K562 (cell line): ENCODE measurements around the gene JPT1. TPM values are rescaled to one million over a fixed set of nuclear protein-coding genes. Genes with fewer than 3 reads are reported as not detected.
A peak's percentile ranks its signal among the peaks of the same experiment; 100 is the strongest.

Experiments used
- BCL6 ChIP-seq: fragments of 250-450 bp; sonication (Bioruptor Pico); IDR thresholded peaks from 2 replicates; pipeline ENCODE4 v1.4.0; 2020
- CREB1 ChIP-seq, 2 experiments: sonication (generic) in 1 of 2; formaldehyde crosslinking in 1 of 2; IDR thresholded peaks; 2 replicates each; pipeline versions ENCODE4 v1.6.1 to v1.8.0; 2012 to 2022; ENCODE audit warnings: inconsistent platforms in 1 of 2, mild to moderate bottlenecking in 1 of 2, missing genetic modification reagents in 1 of 2, moderate library complexity in 1 of 2
- E2F6 ChIP-seq, 2 experiments: IDR thresholded peaks; 2 replicates each; pipeline ENCODE4 v1.6.1; 2011; ENCODE audit warnings: borderline replicate concordance in 1 of 2, control low read depth in 1 of 2, low read depth in 1 of 2, low read length in 1 of 2, mild to moderate bottlenecking in 1 of 2, mixed read lengths in 1 of 2, moderate library complexity in 1 of 2; ENCODE audit not compliant: insufficient read depth in 1 of 2, insufficient read length in 1 of 2, poor library complexity in 1 of 2, severe bottlenecking in 1 of 2; ENCODE audit errors: extremely low read depth in 1 of 2
- EP400 ChIP-seq: fragments of 450-650 bp; IDR thresholded peaks from 2 replicates; pipeline ENCODE4 v1.6.1; 2017; ENCODE audit warnings: antibody characterized with exemption, mild to moderate bottlenecking, moderate library complexity
- GABPA ChIP-seq: fragments of 200-800 bp; sonication (Bioruptor generic); conservative IDR thresholded peaks from 2 replicates; pipeline ENCODE4 v1.6.1; 2016; ENCODE audit warnings: low read depth, missing genetic modification characterization, missing compliant biosample characterization
- HDAC1 ChIP-seq, 2 experiments: fragments of 450-650 bp; IDR thresholded peaks; 2 replicates each; pipeline ENCODE4 v1.6.1; 2016 to 2017; ENCODE audit warnings: inconsistent platforms in 1 of 2, mild to moderate bottlenecking in 1 of 2, moderate library complexity in 1 of 2
- HLTF ChIP-seq: fragments of 450-650 bp; IDR thresholded peaks from 2 replicates; pipeline ENCODE4 v1.6.1; 2016
- JUN ChIP-seq, 2 experiments: sonication (generic) in 1 of 2; formaldehyde crosslinking in 1 of 2; IDR thresholded peaks; 2 replicates each; pipeline versions ENCODE4 v1.6.1 to v1.8.0; 2012 to 2022; ENCODE audit warnings: borderline replicate concordance in 2 of 2, mild to moderate bottlenecking in 2 of 2, improper control_type of control experiment in 1 of 2, low read depth in 1 of 2, low read length in 1 of 2, missing genetic modification reagents in 1 of 2
- MTA2 ChIP-seq: fragments of 450-650 bp; IDR thresholded peaks from 2 replicates; pipeline ENCODE4 v1.6.1; 2016; ENCODE audit warnings: low read depth
- NFIC ChIP-seq: fragments of 450-650 bp; IDR thresholded peaks from 2 replicates; pipeline ENCODE4 v1.6.1; 2017; ENCODE audit warnings: mild to moderate bottlenecking, inconsistent platforms
- POLR2A ChIP-seq: fragments of 450-650 bp; conservative IDR thresholded peaks from 2 replicates; pipeline ENCODE4 v1.6.1; 2016
- SRSF3 ChIP-seq: fragments of 200-400 bp; formaldehyde crosslinking; IDR thresholded peaks from 2 replicates; pipeline ENCODE4 v1.6.1; 2016; ENCODE audit warnings: mild to moderate bottlenecking, low read length, moderate library complexity; ENCODE audit not compliant: insufficient read depth
- TFAP4 ChIP-seq: sonication (generic); formaldehyde crosslinking; IDR thresholded peaks from 2 replicates; pipeline ENCODE4 v1.8.0; 2022; ENCODE audit warnings: missing genetic modification reagents, mild to moderate bottlenecking, moderate library complexity, borderline replicate concordance
- TRIM24 ChIP-seq, 2 experiments: fragments of 450-650 bp; IDR thresholded peaks; 2 replicates each; pipeline ENCODE4 v1.6.1; 2016
- polyA plus RNA-seq, 8 experiments: library from polyadenylated mRNA; depleted of rRNA in 4 of 8; stranded (reverse) in 5 of 8; unstranded in 3 of 8; fragments of >200 nt; fragmentation: Nextera tagmentation in 2 of 8; fragmentation: Illumina TruSeq in 1 of 8; extraction: Ambion mirVana in 2 of 8; extraction: Trizol in 1 of 8; gene quantifications; 2 replicates each; pipeline versions ENCODE4 v1.2.1 to v1.2.3, GENCODE V29; 2011 to 2014; ENCODE audit warnings: inconsistent platforms in 1 of 8, missing spikeins in 1 of 8
- total RNA-seq, 7 experiments: library from RNA; depleted of rRNA in 6 of 7; stranded (reverse); fragments of >200 nt in 6 of 7; fragmentation: Illumina TruSeq in 2 of 7; extraction: Trizol in 2 of 7; gene quantifications; 2 replicates each; pipeline versions ENCODE4 v1.2.1 to v1.2.3, GENCODE V29; 2011 to 2021; ENCODE audit warnings: low replicate concordance in 1 of 7
- TF ChIP-seq, protein P1 (sequence below): fragments of 200-800 bp; sonication (Bioruptor generic); IDR thresholded peaks from 2 replicates; pipeline ENCODE4 v1.6.1; 2017; ENCODE audit warnings: missing genetic modification characterization, missing compliant biosample characterization
- TF ChIP-seq, protein P2 (sequence below), 2 experiments: fragments of 450-650 bp in 1 of 2; IDR thresholded peaks; 2 replicates each; pipeline ENCODE4 v1.6.1; 2011 to 2017; ENCODE audit warnings: low read depth in 2 of 2, antibody characterized with exemption in 1 of 2, borderline replicate concordance in 1 of 2, low read length in 1 of 2, mild to moderate bottlenecking in 1 of 2, mixed read lengths in 1 of 2; ENCODE audit not compliant: control insufficient read depth in 1 of 2
- TF ChIP-seq, protein P3 (sequence below): fragments of 250-450 bp; sonication (Bioruptor Pico); IDR thresholded peaks from 2 replicates; pipeline ENCODE4 v1.4.0; 2020; ENCODE audit warnings: mild to moderate bottlenecking

The JPT1 gene
- total and polyA plus RNA-seq, 9 of the 15 experiments (the other 6 are each of a cell fraction or from before 2014, with no cell fraction given): 56.7 to 292 (median 144) TPM

DNA sequence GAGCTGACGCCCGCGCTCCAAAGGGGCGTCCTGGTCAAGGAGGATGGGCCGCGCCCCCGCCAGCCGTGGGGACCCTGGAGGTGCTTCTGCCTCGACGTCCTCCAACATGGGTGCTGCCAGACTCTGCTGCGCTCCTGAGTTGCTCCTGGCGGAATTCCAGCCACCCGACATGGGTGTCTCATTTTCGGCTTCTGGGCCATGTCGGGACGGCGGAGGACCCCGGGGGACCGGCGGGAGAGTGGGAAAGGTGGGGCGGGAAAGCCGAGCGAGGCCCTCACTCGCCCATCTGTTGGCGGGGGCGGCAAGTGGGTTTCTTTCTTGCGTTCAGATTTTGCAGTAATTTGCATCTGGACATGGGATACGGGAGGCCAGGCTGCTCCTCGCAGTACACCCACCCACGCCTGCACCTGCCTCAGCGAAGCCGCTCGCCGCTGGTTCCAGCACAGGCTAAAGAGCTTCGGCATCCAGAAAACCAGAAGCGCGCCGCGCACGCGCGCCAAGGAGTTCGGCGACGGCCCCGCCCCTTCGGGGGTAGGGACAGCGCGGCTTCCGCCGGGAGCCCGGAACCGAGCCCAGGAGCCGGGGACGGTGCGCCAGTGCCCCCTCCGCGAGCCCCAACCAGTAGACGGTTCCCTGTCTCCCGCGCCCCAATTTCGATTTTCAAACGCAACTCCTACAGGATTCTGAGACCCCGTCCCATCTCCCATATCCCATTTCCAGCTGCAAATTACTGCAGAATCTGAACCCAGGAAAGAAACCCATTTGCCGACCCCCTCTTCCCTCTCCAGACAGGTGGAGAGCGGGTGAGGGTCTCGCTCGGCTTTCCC is 44.7 kb downstream of the JPT1 start, which contains the start of gene ARMC7 (continued):
- TF ChIP-seq, protein P1, sequence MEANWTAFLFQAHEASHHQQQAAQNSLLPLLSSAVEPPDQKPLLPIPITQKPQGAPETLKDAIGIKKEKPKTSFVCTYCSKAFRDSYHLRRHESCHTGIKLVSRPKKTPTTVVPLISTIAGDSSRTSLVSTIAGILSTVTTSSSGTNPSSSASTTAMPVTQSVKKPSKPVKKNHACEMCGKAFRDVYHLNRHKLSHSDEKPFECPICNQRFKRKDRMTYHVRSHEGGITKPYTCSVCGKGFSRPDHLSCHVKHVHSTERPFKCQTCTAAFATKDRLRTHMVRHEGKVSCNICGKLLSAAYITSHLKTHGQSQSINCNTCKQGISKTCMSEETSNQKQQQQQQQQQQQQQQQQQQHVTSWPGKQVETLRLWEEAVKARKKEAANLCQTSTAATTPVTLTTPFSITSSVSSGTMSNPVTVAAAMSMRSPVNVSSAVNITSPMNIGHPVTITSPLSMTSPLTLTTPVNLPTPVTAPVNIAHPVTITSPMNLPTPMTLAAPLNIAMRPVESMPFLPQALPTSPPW (CRISPR knock-in tag): peak; percentile 78
- TF ChIP-seq, protein P2, sequence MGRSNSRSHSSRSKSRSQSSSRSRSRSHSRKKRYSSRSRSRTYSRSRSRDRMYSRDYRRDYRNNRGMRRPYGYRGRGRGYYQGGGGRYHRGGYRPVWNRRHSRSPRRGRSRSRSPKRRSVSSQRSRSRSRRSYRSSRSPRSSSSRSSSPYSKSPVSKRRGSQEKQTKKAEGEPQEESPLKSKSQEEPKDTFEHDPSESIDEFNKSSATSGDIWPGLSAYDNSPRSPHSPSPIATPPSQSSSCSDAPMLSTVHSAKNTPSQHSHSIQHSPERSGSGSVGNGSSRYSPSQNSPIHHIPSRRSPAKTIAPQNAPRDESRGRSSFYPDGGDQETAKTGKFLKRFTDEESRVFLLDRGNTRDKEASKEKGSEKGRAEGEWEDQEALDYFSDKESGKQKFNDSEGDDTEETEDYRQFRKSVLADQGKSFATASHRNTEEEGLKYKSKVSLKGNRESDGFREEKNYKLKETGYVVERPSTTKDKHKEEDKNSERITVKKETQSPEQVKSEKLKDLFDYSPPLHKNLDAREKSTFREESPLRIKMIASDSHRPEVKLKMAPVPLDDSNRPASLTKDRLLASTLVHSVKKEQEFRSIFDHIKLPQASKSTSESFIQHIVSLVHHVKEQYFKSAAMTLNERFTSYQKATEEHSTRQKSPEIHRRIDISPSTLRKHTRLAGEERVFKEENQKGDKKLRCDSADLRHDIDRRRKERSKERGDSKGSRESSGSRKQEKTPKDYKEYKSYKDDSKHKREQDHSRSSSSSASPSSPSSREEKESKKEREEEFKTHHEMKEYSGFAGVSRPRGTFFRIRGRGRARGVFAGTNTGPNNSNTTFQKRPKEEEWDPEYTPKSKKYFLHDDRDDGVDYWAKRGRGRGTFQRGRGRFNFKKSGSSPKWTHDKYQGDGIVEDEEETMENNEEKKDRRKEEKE (IDR thresholded peaks at IDR 0.05; ENCODE audit: borderline replicate concordance in 1 of 2, control insufficient read depth in 1 of 2, low read depth in 2 of 2, low read length in 1 of 2): no peak
- TF ChIP-seq CREB1 (IDR thresholded peaks at IDR 0.05): no peak
- TF ChIP-seq CREB1 (CRISPR knock-in tag; IDR thresholded peaks at IDR 0.05): 0 out of 2 replicates have a peak, but pooled peaks have one; percentile 33
- no peak for TF ChIP-seq MTA2
- TF ChIP-seq SRSF3: no peak
- peak in 1 of 2 experiments; percentile 41; a peak in 1 of 4 replicates for TF ChIP-seq TRIM24 (IDR thresholded peaks at IDR 0.05)
- no peak for TF ChIP-seq HLTF
- peak; percentile 36; the same call in 1 of the 2 replicates for TF ChIP-seq EP400
- TF ChIP-seq TFAP4 (CRISPR knock-in tag): peak; percentile 43; the same call in 1 of the 2 replicates
- TF ChIP-seq POLR2A: peak; percentile 79
- no peak for TF ChIP-seq BCL6
- TF ChIP-seq NFIC: 0 out of 2 replicates have a peak, but pooled peaks have one; percentile 5
- TF ChIP-seq, protein P3, sequence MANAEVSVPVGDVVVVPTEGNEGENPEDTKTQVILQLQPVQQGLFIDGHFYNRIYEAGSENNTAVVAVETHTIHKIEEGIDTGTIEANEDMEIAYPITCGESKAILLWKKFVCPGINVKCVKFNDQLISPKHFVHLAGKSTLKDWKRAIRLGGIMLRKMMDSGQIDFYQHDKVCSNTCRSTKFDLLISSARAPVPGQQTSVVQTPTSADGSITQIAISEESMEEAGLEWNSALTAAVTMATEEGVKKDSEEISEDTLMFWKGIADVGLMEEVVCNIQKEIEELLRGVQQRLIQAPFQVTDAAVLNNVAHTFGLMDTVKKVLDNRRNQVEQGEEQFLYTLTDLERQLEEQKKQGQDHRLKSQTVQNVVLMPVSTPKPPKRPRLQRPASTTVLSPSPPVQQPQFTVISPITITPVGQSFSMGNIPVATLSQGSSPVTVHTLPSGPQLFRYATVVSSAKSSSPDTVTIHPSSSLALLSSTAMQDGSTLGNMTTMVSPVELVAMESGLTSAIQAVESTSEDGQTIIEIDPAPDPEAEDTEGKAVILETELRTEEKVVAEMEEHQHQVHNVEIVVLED (CRISPR knock-in tag): no peak
- TF ChIP-seq HDAC1 (IDR thresholded peaks at IDR 0.05): 0 out of 4 replicates have a peak, but pooled peaks of 1 of the 2 experiments have one; percentile 13
- peak; percentile 42; the same call in 1 of the 2 replicates for TF ChIP-seq JUN (IDR thresholded peaks at IDR 0.05; ENCODE audit: borderline replicate concordance, low read depth, low read length)
- TF ChIP-seq JUN (CRISPR knock-in tag; IDR thresholded peaks at IDR 0.05; ENCODE audit: borderline replicate concordance): no peak
- TF ChIP-seq E2F6 (IDR thresholded peaks at IDR 0.05; ENCODE audit: borderline replicate concordance in 1 of 2, extremely low read depth in 1 of 2, insufficient read depth in 1 of 2, insufficient read length in 1 of 2, low read depth in 1 of 2, low read length in 1 of 2, poor library complexity in 1 of 2, severe bottlenecking in 1 of 2): peak; percentile 73 to 88
- TF ChIP-seq GABPA (tag): peak; percentile 90
